Spleen (tissue), 7 donors: ENCODE measurements around the gene ZNF77.

ENCODE experiments used
- CTCF ChIP-seq, 11 experiments: fragments of 200-600 bp in 7 of 11; fragments of 450-650 bp in 4 of 11; sonication (generic) in 4 of 11; IDR thresholded peaks in 8 of 11; conservative IDR thresholded peaks in 3 of 11; 1 replicate in 7 of 11; 2 replicates in 4 of 11; pipeline versions ENCODE4 v1.4.0 to v1.8.0; 2016 to 2021; ENCODE audit warnings: antibody characterized with exemption in 11 of 11, inconsistent platforms in 4 of 11, mild to moderate bottlenecking in 1 of 11
- POLR2A ChIP-seq, 3 donors: fragments of 450-650 bp; IDR thresholded peaks; one replicate each; pipeline ENCODE4 v1.5.1; 2017; ENCODE audit warnings: antibody characterized with exemption in 3 of 3, mild to moderate bottlenecking in 1 of 3
- POLR2AphosphoS5 ChIP-seq, 3 donors: sonication (generic); formaldehyde crosslinking; IDR thresholded peaks; one replicate each; pipeline ENCODE4 v1.5.1; 2017; ENCODE audit warnings: antibody characterized with exemption in 3 of 3
- donor health status: DM: no; HTN: no; CAD: no; lungs with moderate emphysema.
- donor health status: DM: no; HTN: no; CAD: no.
- donor health status: DM: no; HTN: no; CAD: no.

GRCh38 chr19:2976609-2977000 lies 31.8 kb upstream of the ZNF77 start:
- TF ChIP-seq CTCF (IDR thresholded peaks at IDR 0.05 in 8 of 11, conservative IDR thresholded peaks at IDR 0.05 in 3 of 11), result no peak
- TF ChIP-seq POLR2AphosphoS5 (IDR thresholded peaks at IDR 0.05), result no peak
- TF ChIP-seq POLR2A (IDR thresholded peaks at IDR 0.05), result no peak
